K562 (cell line): ENCODE data around the gene PIAS3. TPM values are rescaled to one million over a fixed set of nuclear protein-coding genes. Genes with fewer than 3 reads are reported as not detected.

Source experiments
- CREB3L1 ChIP-seq: fragments of 450-650 bp; IDR thresholded peaks from 2 replicates; pipeline ENCODE4 v1.6.1; 2014; ENCODE audit warnings: low read depth, mild to moderate bottlenecking, moderate library complexity, borderline replicate concordance
- ELF1 ChIP-seq: fragments of 200-800 bp; sonication (Bioruptor generic); IDR thresholded peaks from 2 replicates; pipeline ENCODE4 v1.6.1; 2016; ENCODE audit warnings: missing genetic modification characterization, missing compliant biosample characterization
- ELF4 ChIP-seq: fragments of 450-650 bp; formaldehyde crosslinking; IDR thresholded peaks from 2 replicates; pipeline ENCODE4 v1.4.0; 2022; ENCODE audit warnings: missing genetic modification characterization
- ESRRA ChIP-seq: fragments of 450-650 bp; IDR thresholded peaks from 2 replicates; pipeline ENCODE4 v1.6.1; 2014; ENCODE audit warnings: low read depth, mild to moderate bottlenecking, moderate library complexity, borderline replicate concordance
- JUNB ChIP-seq: fragments of 450-650 bp; formaldehyde crosslinking; conservative IDR thresholded peaks from 2 replicates; pipeline ENCODE4 v1.4.0; 2020; ENCODE audit warnings: mild to moderate bottlenecking
- MTF1 ChIP-seq: fragments of 250-450 bp; sonication (Bioruptor Pico); IDR thresholded peaks from 2 replicates; pipeline ENCODE4 v1.9.0; 2021; ENCODE audit warnings: moderate library complexity, mild to moderate bottlenecking, inconsistent platforms, borderline replicate concordance
- NR2C1 ChIP-seq, 2 experiments: fragments of 450-650 bp; IDR thresholded peaks; 2 replicates each; pipeline ENCODE4 v1.6.1; 2017; ENCODE audit warnings: mild to moderate bottlenecking in 2 of 2, antibody characterized with exemption in 1 of 2, inconsistent platforms in 1 of 2, missing compliant biosample characterization in 1 of 2, missing genetic modification characterization in 1 of 2
- PCBP1 ChIP-seq: fragments of 200-400 bp; formaldehyde crosslinking; IDR thresholded peaks from 2 replicates; pipeline ENCODE4 v1.6.1; 2018; ENCODE audit warnings: mild to moderate bottlenecking, low read depth, low read length; ENCODE audit not compliant: poor library complexity, severe bottlenecking
- POLR3G ChIP-seq: IDR thresholded peaks from 2 replicates; pipeline ENCODE4 v1.6.1; 2011; ENCODE audit not compliant: insufficient read length, insufficient replicate concordance; ENCODE audit errors: extremely low read depth
- STAT5A ChIP-seq: IDR thresholded peaks from 2 replicates; pipeline ENCODE4 v1.6.1; 2012; ENCODE audit warnings: low read length, inconsistent platforms, borderline replicate concordance
- TAF9B ChIP-seq: fragments of 450-650 bp; IDR thresholded peaks from 2 replicates; pipeline ENCODE4 v1.6.1; 2018; ENCODE audit warnings: mild to moderate bottlenecking; ENCODE audit not compliant: partially characterized antibody
- VEZF1 ChIP-seq: fragments of 200-800 bp; sonication (Bioruptor generic); IDR thresholded peaks from 2 replicates; pipeline ENCODE4 v1.6.1; 2017; ENCODE audit warnings: missing genetic modification characterization, missing compliant biosample characterization
- XRCC4 ChIP-seq: IDR thresholded peaks from one replicate; pipeline ENCODE4 v1.6.1; 2011; ENCODE audit not compliant: insufficient read depth, insufficient read length; ENCODE audit errors: extremely low read depth
- ZKSCAN3 ChIP-seq: fragments of 250-450 bp; sonication (Bioruptor Pico); IDR thresholded peaks from 2 replicates; pipeline ENCODE4 v1.4.0; 2020
- ZNF395 ChIP-seq: fragments of 200-800 bp; sonication (Bioruptor generic); IDR thresholded peaks from 2 replicates; pipeline ENCODE4 v1.6.1; 2017; ENCODE audit warnings: missing genetic modification characterization, missing compliant biosample characterization
- ZNF561 ChIP-seq: fragments of 450-650 bp; formaldehyde crosslinking; conservative IDR thresholded peaks from 2 replicates; pipeline ENCODE4 v1.4.0; 2020; ENCODE audit warnings: mild to moderate bottlenecking, moderate library complexity
- ZNF609 ChIP-seq: sonication (generic); formaldehyde crosslinking; IDR thresholded peaks from 2 replicates; pipeline ENCODE4 v1.8.1; 2023; ENCODE audit warnings: missing genetic modification reagents, mild to moderate bottlenecking, borderline replicate concordance
- ZNF699 ChIP-seq: fragments of 250-450 bp; sonication (Bioruptor Pico); IDR thresholded peaks from 2 replicates; pipeline ENCODE4 v1.8.0; 2021; ENCODE audit warnings: mild to moderate bottlenecking, moderate library complexity; ENCODE audit not compliant: insufficient replicate concordance
- polyA plus RNA-seq, 8 experiments: library from polyadenylated mRNA; depleted of rRNA in 4 of 8; stranded (reverse) in 5 of 8; unstranded in 3 of 8; fragments of >200 nt; fragmentation: Nextera tagmentation in 2 of 8; fragmentation: Illumina TruSeq in 1 of 8; extraction: Ambion mirVana in 2 of 8; extraction: Trizol in 1 of 8; gene quantifications; 2 replicates each; pipeline versions ENCODE4 v1.2.1 to v1.2.3, GENCODE V29; 2011 to 2014; ENCODE audit warnings: inconsistent platforms in 1 of 8, missing spikeins in 1 of 8
- total RNA-seq, 7 experiments: library from RNA; depleted of rRNA in 6 of 7; stranded (reverse); fragments of >200 nt in 6 of 7; fragmentation: Illumina TruSeq in 2 of 7; extraction: Trizol in 2 of 7; gene quantifications; 2 replicates each; pipeline versions ENCODE4 v1.2.1 to v1.2.3, GENCODE V29; 2011 to 2021; ENCODE audit warnings: low replicate concordance in 1 of 7

The PIAS3 gene
- total and polyA plus RNA-seq, 9 of the 15 experiments (the other 6 are each of a cell fraction or from before 2014, with no cell fraction given) = 1.1 to 25.6 (median 7.9) TPM

GRCh38 chr1:145845514-145846161, 13.2 kb downstream of the PIAS3 start, which contains the start of gene NUDT17 (continued):
- TF ChIP-seq ZNF699 (no peak), ELF4 (CRISPR knock-in tag) (no peak), POLR3G (no peak), MTF1 (no peak), NR2C1 (IDR thresholded peaks at IDR 0.05) (0 out of 2 replicates have a peak, but pooled peaks have one; percentile 43), NR2C1 (tag; IDR thresholded peaks at IDR 0.05) (no peak), ELF1 (tag) (no peak), PCBP1 (peak; percentile 45), TAF9B (peak; percentile 52), STAT5A (no peak), VEZF1 (no peak; the same call in none of the 2 replicates), ZKSCAN3 (CRISPR knock-in tag) (no peak), ESRRA (peak; percentile 42; the same call in 1 of the 2 replicates), JUNB (CRISPR knock-in tag) (no peak), ZNF609 (CRISPR knock-in tag) (peak; percentile 52), XRCC4 (no peak), ZNF561 (CRISPR knock-in tag) (no peak), ZNF395 (no peak), CREB3L1 (no peak)
